IMR-90 (cell line): ENCODE results near the gene ETFA. TPM values are rescaled to one million over a fixed set of nuclear protein-coding genes. Genes with fewer than 3 reads are reported as not detected.

Experiments
- ATAC-seq: fragments of 200-7000 bp; cut with Tn5 transposase; 2 replicates; pipeline ENCODE4 v1.9.1; 2020; ENCODE audit warnings: low read depth, mild to moderate bottlenecking, moderate library complexity
- BruUV-seq: library from RNA; stranded (reverse); fragments of 400-500 nt; replicated peaks from 2 replicates; lab custom pipeline; 2021; lab: Mats Ljungman, UMichigan
- CTCF ChIA-PET: fragments of 300-600 bp; formaldehyde crosslinking; extraction: SDS; loops from one replicate; lab custom pipeline; 2021; ENCODE audit warnings: antibody characterized with exemption; lab: Yijun Ruan, JAX
- POLR2A ChIA-PET: fragments of 300-600 bp; sonication (Branson Sonifier 250); formaldehyde crosslinking; loops from one replicate; lab custom pipeline; 2022; ENCODE audit warnings: antibody characterized with exemption; ENCODE audit not compliant: unreplicated experiment; lab: Charles Lee
- DNase-seq: peaks from one replicate; pipeline ENCODE4 v3.0.0; 2013
- H2AFZ ChIP-seq: replicated peaks from 2 replicates; pipeline ENCODE3; 2013; ENCODE audit warnings: low read length, mild to moderate bottlenecking; ENCODE audit not compliant: poor library complexity
- H2AK5ac ChIP-seq: 2 replicates; pipeline ENCODE4 v1.6.1; 2013; ENCODE audit warnings: low read depth, low read length, inconsistent platforms
- H2AK9ac ChIP-seq: replicated peaks from 2 replicates; pipeline ENCODE3; 2013; ENCODE audit warnings: mild to moderate bottlenecking, low read depth, low read length, moderate library complexity; ENCODE audit not compliant: poor library complexity
- H2BK120ac ChIP-seq: 2 replicates; pipeline ENCODE4 v1.6.1; 2013; ENCODE audit warnings: low read depth, low read length, inconsistent platforms
- H2BK15ac ChIP-seq: 3 replicates; pipeline ENCODE4 v1.6.1; 2013; ENCODE audit warnings: low read depth, low read length, inconsistent platforms
- H2BK20ac ChIP-seq: 2 replicates; pipeline ENCODE4 v1.6.1; 2013; ENCODE audit warnings: low read depth, mild to moderate bottlenecking, inconsistent platforms, low read length, moderate library complexity
- H2BK5ac ChIP-seq: 2 replicates; pipeline ENCODE4 v1.6.1; 2013; ENCODE audit warnings: mild to moderate bottlenecking, low read depth, low read length, inconsistent platforms; ENCODE audit not compliant: poor library complexity, severe bottlenecking
- H3K14ac ChIP-seq: replicated peaks from 2 replicates; pipeline ENCODE4 v1.6.1; 2013; ENCODE audit warnings: low read depth, low read length, inconsistent platforms
- H3K18ac ChIP-seq: 2 replicates; pipeline ENCODE4 v1.6.1; 2013; ENCODE audit warnings: low read depth, low read length, control low read depth
- H3K23ac ChIP-seq: 2 replicates; pipeline ENCODE4 v1.6.1; 2013; ENCODE audit warnings: low read depth, low read length, inconsistent platforms
- H3K27ac ChIP-seq: 2 replicates; pipeline ENCODE4 v1.5.1; 2013; ENCODE audit warnings: mild to moderate bottlenecking, control low read depth, low read length; ENCODE audit not compliant: insufficient read depth
- H3K27me3 ChIP-seq: 2 replicates; pipeline ENCODE4 v1.6.1; 2013; ENCODE audit warnings: low read length; ENCODE audit not compliant: control insufficient read depth, insufficient read depth
- H3K36me3 ChIP-seq: 2 replicates; pipeline ENCODE4 v1.6.1; 2013; ENCODE audit warnings: low read length, mixed read lengths; ENCODE audit not compliant: control insufficient read depth, insufficient read depth
- H3K4ac ChIP-seq: 2 replicates; pipeline ENCODE4 v1.6.1; 2013; ENCODE audit warnings: low read depth, low read length, inconsistent platforms
- H3K4me1 ChIP-seq: 2 replicates; pipeline ENCODE4 v1.6.1; 2013; ENCODE audit warnings: low read length, mixed read lengths; ENCODE audit not compliant: control insufficient read depth, insufficient read depth
- H3K4me2 ChIP-seq: 2 replicates; pipeline ENCODE4 v1.6.1; 2013; ENCODE audit warnings: low read depth, mild to moderate bottlenecking, control low read depth, low read length, moderate library complexity
- H3K4me3 ChIP-seq: 2 replicates; pipeline ENCODE4 v1.5.1; 2013; ENCODE audit warnings: low read depth, mild to moderate bottlenecking, control low read depth, low read length, moderate library complexity; ENCODE audit not compliant: insufficient read depth
- H3K56ac ChIP-seq: 2 replicates; pipeline ENCODE4 v1.6.1; 2013; ENCODE audit warnings: low read length, inconsistent platforms; ENCODE audit not compliant: insufficient read depth; ENCODE audit errors: extremely low read depth
- H3K79me1 ChIP-seq, 2 experiments: 2 replicates each; pipeline ENCODE4 v1.6.1; 2013; ENCODE audit warnings: low read length in 2 of 2, inconsistent platforms in 1 of 2, low read depth in 1 of 2
- H3K9ac ChIP-seq: 2 replicates; pipeline ENCODE4 v1.6.1; 2013; ENCODE audit warnings: low read depth, low read length, control low read depth
- H3K9me1 ChIP-seq: 2 replicates; pipeline ENCODE4 v1.6.1; 2013; ENCODE audit warnings: low read length, inconsistent platforms; ENCODE audit not compliant: insufficient read depth
- H3K9me3 ChIP-seq: 2 replicates; pipeline ENCODE4 v1.6.1; 2013; ENCODE audit warnings: low read length; ENCODE audit not compliant: control insufficient read depth, insufficient read depth
- H4K20me1 ChIP-seq: 2 replicates; pipeline ENCODE4 v1.6.1; 2013; ENCODE audit warnings: low read length, inconsistent platforms; ENCODE audit not compliant: insufficient read depth
- H4K5ac ChIP-seq: 2 replicates; pipeline ENCODE4 v1.6.1; 2013; ENCODE audit warnings: mild to moderate bottlenecking, low read depth, low read length, control low read depth
- H4K8ac ChIP-seq, 2 experiments: 2 replicates each; pipeline ENCODE4 v1.6.1; 2013; ENCODE audit warnings: low read depth in 2 of 2, low read length in 2 of 2, control low read depth in 1 of 2, inconsistent platforms in 1 of 2
- H4K91ac ChIP-seq: 2 replicates; pipeline ENCODE4 v1.6.1; 2013; ENCODE audit warnings: low read depth, low read length, inconsistent platforms; ENCODE audit not compliant: insufficient read depth
- BHLHE40 ChIP-seq: fragments of 150-350 bp; IDR thresholded peaks from 2 replicates; pipeline ENCODE4 v1.6.1; 2016; ENCODE audit warnings: mild to moderate bottlenecking, low read depth, low read length
- CEBPB ChIP-seq: IDR thresholded peaks from 2 replicates; pipeline ENCODE4 v1.6.1; 2012; ENCODE audit warnings: low read depth, low read length, improper control_type of control experiment
- FOS ChIP-seq: fragments of 150-350 bp; IDR thresholded peaks from 2 replicates; pipeline ENCODE4 v1.6.1; 2016; ENCODE audit warnings: low read depth, low read length
- RFX5 ChIP-seq: IDR thresholded peaks from 2 replicates; pipeline ENCODE4 v1.8.0; 2012; ENCODE audit warnings: low read depth, mild to moderate bottlenecking, low read length, moderate library complexity
- SMC3 ChIP-seq: fragments of 150-350 bp; IDR thresholded peaks from 2 replicates; pipeline ENCODE4 v1.6.1; 2016; ENCODE audit warnings: low read depth, mild to moderate bottlenecking, antibody characterized with exemption, low read length, moderate library complexity
- USF2 ChIP-seq: fragments of 150-350 bp; IDR thresholded peaks from 2 replicates; pipeline ENCODE4 v1.6.1; 2017; ENCODE audit warnings: mild to moderate bottlenecking, antibody characterized with exemption, low read length, low read depth
- WGBS, 2 experiments: methylation state at CpG; one replicate each; pipeline versions ENCODE4 v1.1.5 to v1.1.7; 2013; ENCODE audit warnings: missing lambda C conversion rate in 2 of 2; ENCODE audit not compliant: insufficient read length in 1 of 2; ENCODE audit errors: extremely low coverage in 2 of 2; 5-methylcytosine and 5-hydroxymethylcytosine counted together
- dilution Hi-C: fragments of 300-500 bp; cut with HindIII; formaldehyde crosslinking; loops from one replicate; pipeline ENCODE4 v1.14.3; 2018; ENCODE audit warnings: low sequenced_read_pairs; ENCODE audit not compliant: unreplicated experiment
- in situ Hi-C: fragments of 300-500 bp; cut with MboI; formaldehyde crosslinking; loops from 3 replicates; pipeline ENCODE4 v1.14.3; 2019; ENCODE audit warnings: low sequenced_read_pairs, inconsistent platforms, mixed read lengths
- intact Hi-C: fragments of 100-400 bp; cut with micrococcal nuclease; formaldehyde crosslinking; loops from 2 replicates; pipeline ENCODE4 v1.10.0; 2022
- polyA plus RNA-seq, 3 experiments: library from polyadenylated mRNA; depleted of rRNA; stranded (reverse); fragments of >200 nt; gene quantifications; 2 replicates each; pipeline ENCODE4 v1.2.3, GENCODE V29; 2012; ENCODE audit warnings: low replicate concordance in 1 of 3
- total RNA-seq: library from RNA; depleted of rRNA; stranded (reverse); fragments of >200 nt; gene quantifications from 2 replicates; pipeline ENCODE4 v1.2.3, GENCODE V29; 2012

The ETFA gene
- total and polyA plus RNA-seq, 2 of the 4 experiments (the other 2 are of a cell fraction), result 115 to 172 TPM

GRCh38 chr15:76335307-76336253, 24.3 kb upstream of the ETFA start:
- Histone ChIP-seq H3K4me1 (peaks cover 8% of the 10 kb centered on the region), H3K4me3 (peak overlapping the region; percentile 49), H3K4ac (peak overlapping the region; percentile 96), H3K18ac (peak overlapping the region; percentile 65), H2AFZ (peak overlapping the region; percentile 87), H2BK120ac (peak overlapping the region; percentile 84), H3K4me2 (peak overlapping the region; percentile 88), H2AK9ac (peak overlapping the region; percentile 76), H3K27me3 (peaks cover 18% of the 10 kb centered on the region; the same call in 1 of the 2 replicates), H3K56ac (peak overlapping the region; percentile 97), H2AK5ac (peak overlapping the region; percentile 89), H4K20me1 (peaks cover 12% of the 10 kb centered on the region), H3K79me1 (peaks cover 3 to 15% of the 10 kb centered on the region in 2 experiments; a peak in 3 of 4 replicates), H2BK20ac (peak overlapping the region; percentile 72), H3K23ac (peak overlapping the region; percentile 93), H3K9me3 (peaks cover 9% of the 10 kb centered on the region; the same call in 1 of the 2 replicates), H3K9me1 (no peaks in the 10 kb centered on the region; the same call in 1 of the 2 replicates), H2BK5ac (peak overlapping the region; percentile 83), H4K91ac (peak overlapping the region; percentile 97), H4K5ac (peak overlapping the region; percentile 95), H3K36me3 (peaks cover 10% of the 10 kb centered on the region; the same call in 1 of the 2 replicates), H2BK15ac (peak overlapping the region; percentile 91), H3K14ac (peak overlapping the region; percentile 99), H3K9ac (peak overlapping the region; percentile 88), H3K27ac (peak overlapping the region; percentile 80), H4K8ac (peak overlapping the region; percentile 87 to 97)
- intact Hi-C loops (loop anchor here (5.0 kb wide), 2 partner anchors 98 to 507 kb away; no protein-coding TSS in a partner anchor), in situ Hi-C loops (no loop called here), dilution Hi-C loops (no loop called here)
- WGBS, 2 experiments, result 26% methylated on average over 14 of the region's 39 CpGs; no CpG with 5 or more reads in 1 of the 2 experiments
- DNase-seq (no peak), ATAC-seq (peak; percentile 19)
- TF ChIP-seq RFX5 (no peak), FOS (no peak), SMC3 (no peak), CEBPB (no peak), BHLHE40 (no peak), USF2 (no peak)
- BruUV-seq, result TSS peak; percentile 95
- CTCF ChIA-PET, result interaction anchor here (0.6 to 1.4 kb wide), 3 partner anchors 68 to 536 kb away, joined by 3 to 6 read pairs (median 4); no protein-coding TSS in a partner anchor
- POLR2A ChIA-PET, result interaction anchor here (0.6 to 0.7 kb wide), 3 partner anchors 10 to 1672 kb away, joined by 3 to 5 read pairs (median 5); no protein-coding TSS in a partner anchor
